ENCODE data around the gene FAM171A2.

The FAM171A2 gene

DNA sequence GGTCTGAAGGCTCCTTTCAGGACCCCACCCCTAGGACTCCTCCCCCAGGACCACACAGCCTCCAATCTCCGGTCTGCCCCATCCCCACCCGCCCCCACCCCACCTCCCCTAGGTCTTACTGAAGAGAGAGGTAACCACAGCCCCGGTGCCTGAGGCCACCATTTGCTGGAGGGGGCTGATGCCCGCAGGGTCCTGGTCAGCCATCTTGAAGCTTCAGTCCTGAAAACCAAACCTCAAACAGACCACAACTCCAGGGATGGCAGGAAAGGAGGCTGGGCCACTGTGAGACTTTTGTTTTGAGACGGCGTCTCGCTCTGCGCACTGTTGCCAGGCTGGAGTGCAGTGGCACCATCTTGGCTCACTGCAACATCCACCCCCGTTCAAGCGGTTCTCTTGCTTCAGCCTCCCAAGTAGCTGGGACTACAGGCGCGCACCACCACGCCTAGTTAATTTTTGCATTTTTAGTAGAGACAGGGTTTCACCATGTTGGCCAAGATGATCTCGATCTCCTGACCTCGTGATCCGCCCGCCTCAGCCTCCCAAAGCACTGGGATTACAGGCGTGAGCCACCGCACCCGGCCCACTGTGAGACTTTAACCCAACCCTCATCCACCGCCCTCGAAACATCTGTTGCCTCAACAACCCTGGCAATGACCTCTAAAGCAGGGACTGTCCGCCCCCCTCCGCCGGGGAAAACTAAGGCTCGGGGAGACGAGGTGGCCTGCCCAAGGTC is 40.1 kb downstream of the FAM171A2 start:
- no peak for DNase-seq (ENCODE audit: low read depth in 2 of 2)

DNA sequence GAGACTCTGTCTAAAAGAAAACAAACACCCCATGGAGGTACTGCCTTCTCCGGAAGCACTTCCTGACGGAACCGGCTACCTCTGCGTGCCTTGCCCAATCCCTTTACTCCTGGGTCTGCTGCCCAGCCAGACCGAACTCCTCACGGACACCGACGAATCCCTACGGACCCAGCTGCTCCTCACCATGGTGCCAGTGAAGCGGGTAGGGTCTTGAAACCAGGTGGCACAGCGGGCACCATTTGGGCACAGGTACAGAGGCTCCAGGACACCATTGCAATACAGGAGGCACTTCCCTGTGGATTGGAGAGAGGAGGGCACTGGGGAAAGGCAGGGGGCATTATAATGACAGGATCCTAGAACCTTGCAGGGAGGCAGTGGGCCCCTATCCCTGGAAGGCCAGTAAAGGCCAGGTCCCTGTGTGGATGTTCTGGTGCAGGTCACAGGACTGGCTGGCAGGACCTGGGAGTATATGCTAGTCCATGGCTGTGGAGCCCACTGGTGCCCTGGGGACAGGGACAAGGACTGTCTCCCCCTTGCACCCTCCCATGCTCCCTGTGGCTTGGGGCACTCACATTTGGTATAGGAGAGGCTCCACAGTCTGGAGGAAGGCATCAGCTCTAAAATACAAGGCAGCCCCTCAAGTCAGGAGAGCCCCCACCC is 41.3 kb downstream of the FAM171A2 start:
- no peak for DNase-seq (ENCODE audit: low read depth in 2 of 2)

DNA sequence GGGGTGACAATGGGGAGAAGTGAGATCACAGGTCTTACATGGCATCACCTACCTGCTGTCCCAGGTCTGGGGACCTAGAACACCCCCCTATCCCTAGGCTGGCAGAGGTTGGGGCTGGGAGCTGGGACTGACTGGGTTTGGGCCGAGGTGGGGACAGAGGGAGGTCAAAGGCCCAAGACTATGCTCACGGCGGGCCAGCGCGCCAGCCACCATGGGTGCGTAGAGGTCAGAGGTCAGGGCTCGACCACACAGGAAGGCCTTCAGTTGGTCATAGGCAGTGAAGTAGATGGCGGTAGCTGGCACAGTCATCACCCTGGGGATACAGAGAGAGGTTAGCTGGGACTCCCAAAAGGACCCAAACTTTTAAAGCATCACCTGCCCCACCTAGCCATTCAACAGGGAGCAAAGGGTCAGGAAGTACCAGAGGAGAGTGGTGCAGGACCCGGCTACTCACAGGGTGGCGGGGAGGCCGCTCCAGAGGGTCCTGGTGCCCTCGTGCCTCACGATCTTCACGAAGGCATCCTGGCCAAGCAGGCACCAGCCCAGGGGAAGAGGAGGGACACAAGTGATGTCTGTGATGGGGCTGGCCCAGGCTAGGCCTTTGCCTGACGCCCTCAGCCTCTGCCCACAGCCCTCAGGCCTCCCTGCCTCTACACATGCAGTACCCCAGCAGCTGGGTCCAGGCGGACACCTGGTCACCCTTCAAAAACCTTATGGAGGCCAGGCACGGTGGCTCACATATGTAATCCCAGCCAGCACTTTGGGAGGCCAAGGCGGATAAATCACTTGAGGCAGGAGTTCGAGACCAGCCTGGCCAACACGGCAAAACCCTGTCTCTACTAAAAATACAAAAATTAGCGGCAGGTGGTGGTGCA is 42.2 kb downstream of the FAM171A2 start:
- DNase-seq (ENCODE audit: low read depth in 2 of 2) = no peak

DNA sequence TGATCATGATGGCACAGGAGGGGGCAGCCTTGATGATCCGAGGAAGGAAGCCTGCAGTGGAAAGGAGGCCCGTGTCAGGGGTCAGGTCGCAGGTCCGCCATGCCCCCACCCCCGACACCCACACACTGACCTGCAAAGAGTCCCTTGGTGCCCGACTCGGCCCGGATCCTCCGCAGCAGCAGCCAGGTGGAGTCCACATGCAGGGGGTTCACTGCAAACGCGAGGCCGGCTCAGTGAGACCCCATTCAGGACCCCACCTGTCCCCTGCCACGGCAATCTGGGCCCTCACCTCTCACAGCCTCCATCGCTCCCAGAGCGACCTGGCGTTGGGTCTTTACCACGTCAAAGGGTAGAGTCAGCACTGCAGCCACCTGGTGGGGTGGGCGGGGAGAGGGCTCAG is 43.6 kb downstream of the FAM171A2 start:
- DNase-seq (ENCODE audit: low read depth in 2 of 2) = no peak

DNA sequence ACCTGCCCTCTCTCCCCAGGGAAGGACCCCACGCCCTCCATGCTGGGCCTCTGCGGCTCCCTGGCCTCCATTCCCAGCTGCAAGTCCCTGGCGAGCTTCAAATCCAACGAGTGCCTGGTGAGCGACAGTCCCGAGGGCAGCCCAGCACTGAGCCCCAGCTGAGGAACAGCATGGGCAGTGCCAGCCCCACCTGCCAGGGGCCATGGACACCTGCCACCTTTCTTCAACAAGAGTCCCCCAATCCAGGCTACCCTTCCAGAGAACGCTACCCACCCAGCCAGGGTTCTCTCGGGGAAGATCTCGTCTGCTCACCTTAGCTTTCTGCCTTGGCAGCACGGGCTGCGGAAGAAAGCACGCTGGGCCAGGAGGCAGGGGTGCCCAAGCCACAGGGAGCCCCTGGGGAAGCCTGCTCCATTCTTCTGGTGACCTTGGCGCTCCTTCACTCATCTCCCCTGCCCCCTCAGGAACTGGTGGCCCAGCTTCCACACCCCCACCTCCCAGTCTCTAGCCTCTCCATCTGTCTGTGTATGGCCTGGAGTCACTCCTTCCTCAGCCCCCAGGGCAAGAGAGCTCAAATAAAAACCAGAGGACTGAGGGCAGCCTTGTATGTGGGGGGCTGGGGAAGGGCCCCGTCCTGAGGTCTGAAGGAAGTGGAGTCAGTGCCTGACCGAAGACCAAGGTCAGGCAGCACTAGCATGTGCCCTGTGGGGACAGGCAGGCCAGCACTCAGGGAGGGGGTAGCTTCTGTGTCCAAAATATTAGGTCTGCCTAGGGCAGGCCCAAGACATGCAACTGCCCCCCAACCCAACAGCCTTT is 45.4 kb downstream of the FAM171A2 start:
- no peak for DNase-seq (ENCODE audit: low read depth in 2 of 2)

DNA sequence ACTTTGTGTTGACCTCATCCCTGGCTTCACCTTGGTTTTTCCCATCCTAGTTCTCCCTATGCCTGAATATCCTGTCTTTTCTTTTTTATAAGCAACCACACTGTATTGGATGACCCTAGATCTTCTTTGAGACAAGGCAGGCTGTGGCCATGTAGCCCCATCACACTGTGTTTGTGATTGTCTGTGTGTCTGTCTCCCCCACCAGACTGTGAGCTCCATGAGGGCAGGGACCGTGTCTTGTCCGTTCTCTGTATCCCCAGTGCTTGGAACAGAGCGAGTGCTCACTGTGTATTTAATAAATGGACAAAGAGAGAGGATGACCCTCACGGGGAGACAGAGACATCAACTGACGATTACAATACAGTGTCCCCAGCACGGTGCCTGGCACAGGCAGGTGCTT is 46.1 kb downstream of the FAM171A2 start:
- DNase-seq (ENCODE audit: low read depth in 2 of 2) = no peak

DNA sequence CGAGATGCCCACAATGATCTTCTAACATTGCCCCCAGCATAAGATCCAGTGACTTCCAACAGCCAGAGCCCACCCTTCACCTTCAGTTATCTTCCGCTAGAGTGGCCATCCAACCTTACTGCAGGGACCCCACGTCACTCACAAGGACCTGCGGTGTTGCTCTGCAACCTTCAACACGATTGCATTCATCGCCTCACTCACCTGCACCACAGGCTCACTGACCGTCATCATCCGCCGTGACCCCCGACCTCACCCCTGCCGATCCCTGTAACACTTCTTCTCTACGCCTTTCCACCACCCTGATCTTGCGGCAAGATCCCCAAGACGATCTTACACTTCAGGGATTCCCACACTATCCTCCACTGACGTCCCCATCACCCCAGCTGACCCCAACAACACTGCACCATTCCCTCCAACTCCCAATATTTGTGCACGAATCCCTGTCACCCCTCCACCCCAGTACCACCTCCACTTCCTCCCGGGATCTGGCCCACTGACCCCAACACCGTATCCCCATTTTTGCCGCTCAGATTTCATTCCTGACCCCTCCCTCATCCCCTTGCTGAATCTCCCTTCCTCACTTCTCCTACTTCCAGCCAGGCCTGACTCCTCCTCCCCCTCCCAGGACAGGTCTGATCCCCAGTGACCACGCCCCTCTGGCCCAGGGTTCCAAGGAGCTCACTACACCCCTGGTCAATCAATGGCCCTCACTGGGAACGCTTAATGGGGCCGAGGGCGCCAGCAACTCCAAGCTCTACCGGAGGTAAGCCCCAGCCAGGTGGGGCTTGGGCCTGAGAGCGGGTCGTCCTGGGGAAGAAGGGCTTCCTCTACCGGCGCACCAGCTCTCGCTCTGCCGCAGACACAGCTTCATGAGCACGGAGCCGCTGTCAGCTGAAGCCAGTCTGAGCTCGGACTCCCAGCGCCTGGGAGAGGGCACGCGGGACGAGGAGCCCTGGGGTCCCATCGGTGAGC is 47.6 kb downstream of the FAM171A2 start:
- DNase-seq (ENCODE audit: low read depth in 2 of 2) = no peak

DNA sequence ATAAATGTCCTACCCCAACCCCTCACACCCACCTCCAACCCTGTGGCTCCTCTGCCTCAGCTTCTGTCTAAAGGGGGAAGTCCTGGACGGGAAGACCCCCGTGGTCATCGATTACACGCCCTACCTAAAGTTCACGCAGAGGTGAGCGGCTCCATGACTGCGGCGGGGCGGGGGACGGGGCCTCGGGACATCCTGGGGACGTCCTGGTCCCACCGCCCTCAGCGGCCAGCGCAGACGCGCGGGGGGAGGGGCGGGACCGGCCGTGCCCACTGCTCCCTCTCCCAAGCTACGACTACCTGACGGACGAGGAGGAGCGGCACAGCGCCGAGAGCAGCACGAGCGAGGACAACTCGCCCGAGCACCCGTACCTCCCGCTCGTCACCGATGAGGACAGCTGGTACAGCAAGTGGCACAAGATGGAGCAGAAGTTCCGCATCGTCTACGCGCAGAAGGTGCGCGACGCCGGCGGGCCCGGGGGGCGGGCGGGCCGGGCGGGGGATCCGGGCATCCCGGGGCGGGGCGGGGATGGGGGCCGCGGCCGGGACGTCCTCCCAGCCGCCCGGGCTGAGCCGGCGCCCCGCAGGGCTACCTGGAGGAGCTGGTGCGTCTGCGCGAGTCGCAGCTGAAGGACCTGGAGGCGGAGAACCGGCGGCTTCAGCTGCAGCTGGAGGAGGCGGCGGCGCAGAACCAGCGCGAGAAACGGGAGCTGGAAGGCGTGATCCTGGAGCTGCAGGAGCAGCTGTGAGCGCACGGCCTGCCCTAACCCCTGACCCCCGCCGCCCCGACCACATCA is 48.6 kb downstream of the FAM171A2 start:
- peak in 1 of 2 donors; percentile 41 for DNase-seq (ENCODE audit: low read depth in 2 of 2)

DNA sequence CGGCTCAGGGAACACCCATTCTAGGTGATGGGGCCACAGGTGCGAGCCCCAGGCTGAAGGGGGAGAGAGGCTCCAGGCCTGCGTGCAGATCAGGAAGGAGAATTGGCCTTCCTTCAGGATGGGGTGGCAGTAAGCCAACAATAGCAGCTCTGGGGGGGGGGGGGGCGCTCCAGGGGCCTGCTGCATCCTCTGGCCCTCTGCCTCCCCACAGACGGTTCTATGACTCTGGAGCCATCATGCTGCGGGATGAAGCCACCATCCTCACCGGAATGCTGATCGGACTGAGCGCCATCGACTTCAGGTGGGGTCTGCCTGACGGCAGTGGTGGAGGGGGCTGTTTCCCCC is 49.2 kb downstream of the FAM171A2 start:
- DNase-seq (ENCODE audit: low read depth in 2 of 2) = no peak

DNA sequence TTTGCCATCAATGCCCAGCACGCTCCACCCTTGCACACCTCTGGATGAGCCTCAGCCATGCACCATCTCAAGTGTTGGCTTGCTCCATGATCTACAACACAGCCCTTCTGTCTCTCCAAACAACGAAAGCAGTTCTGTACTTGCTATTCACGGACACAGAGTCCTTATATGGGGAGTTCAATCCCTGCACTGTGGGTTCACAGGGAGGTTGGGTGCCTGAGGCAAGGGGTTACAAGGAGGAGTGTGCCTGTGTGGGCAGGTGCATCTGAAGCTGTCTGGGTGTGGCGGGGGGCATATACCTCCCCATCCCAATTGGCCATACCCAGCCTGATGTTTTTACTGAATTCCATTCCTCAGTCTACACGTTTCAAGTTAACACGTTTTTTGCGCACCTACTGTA is 49.6 kb downstream of the FAM171A2 start:
- DNase-seq (ENCODE audit: low read depth in 2 of 2) = no peak

DNA sequence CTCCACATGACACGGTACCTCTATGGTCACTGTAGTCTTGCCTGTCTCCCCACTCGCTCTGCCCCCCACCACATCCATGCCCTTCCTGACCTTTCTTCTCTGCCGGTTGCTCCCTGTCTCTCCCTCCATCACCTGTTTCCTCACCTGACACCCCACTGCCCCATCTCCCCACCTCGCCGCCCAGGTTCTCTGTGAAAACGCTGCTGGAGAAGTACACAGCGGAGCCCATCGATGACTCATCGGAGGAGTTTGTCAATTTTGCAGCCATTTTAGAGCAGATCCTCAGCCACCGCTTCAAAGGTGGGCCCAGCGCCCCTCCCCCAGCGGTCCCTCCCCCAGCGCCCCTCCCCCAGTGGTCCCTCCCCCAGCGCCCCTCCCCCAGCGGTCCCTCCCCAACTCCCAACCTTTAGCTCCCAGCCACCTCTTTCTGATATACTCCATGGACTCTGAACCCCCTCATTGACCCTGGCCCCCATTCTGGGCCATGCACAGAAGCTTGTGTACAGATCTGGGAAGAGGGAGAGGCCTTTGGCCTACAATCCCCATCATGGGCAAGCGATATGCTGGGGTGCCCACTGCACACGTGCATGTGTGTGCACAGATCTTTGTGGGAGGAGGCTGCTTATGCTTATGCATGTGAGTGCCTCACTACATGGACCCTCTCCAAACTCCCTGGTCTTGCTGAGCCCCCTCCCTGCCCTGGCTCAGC is 51.1 kb downstream of the FAM171A2 start:
- DNase-seq (ENCODE audit: low read depth in 2 of 2) = no peak

DNA sequence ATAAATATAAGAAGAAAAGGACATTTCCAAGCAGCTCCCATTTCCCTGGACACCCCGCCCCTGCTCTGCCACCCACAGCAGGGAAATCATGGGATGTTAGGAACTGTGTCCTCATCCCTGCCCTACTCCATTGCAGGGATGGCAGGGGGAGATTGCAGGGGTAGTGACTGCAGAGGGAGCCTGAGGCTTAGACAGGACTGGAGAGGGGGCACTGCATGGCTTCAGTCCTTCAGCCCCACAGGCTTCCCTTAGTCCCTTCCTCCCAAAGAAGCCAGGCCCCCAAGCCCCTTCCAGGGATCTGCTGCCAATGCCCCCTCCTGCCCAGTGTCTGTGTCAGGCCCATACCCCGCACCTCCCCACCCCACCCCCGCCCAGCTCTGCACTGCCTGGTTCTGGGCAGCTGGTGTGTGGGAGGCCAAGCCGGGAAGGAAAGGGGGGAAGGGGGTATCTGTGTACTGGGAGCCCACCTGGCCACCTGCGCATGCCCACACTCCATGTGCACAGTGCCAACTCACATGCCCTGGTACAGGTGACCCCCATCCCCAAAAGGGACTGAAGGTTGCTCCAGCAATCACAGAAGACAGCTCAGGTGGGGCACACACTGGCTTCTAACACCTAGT is 52.0 kb downstream of the FAM171A2 start:
- DNase-seq (ENCODE audit: low read depth in 2 of 2) = no peak

DNA sequence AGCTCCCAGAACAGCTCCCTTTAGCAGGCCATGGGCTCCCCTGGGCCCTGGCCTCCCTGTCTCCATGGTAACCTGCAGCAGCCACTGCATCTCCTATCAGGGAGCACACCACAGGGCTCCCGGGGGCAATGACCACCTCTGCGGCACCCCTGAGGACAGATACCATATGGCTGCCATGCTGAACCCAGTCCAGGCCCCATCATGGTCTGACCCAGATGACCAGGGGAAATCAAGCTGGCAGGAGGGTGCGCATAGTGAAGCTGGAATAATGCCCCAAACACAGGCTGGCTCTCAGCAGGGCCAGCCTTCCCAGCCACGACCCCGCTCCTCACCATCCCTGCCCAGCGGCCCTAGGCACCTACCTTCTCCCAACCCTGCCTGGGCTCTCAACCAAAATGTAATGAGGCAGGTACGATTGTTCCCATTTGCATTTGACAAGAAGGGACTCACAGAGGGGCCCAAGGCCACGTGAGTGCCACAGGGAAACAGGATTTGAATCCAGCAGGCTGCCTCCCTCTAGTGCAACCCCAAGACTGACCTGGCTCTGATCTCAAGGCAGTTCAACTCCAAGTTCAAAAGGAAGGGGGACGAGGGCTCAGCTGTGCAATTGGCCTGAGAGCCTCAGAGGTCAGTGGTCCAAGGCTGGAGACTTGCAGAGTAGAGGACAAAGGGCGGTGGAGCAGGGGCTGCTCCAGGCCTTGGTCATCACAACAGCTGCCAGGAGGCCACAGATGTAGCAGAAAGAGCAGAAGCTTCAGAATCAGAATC is 52.9 kb downstream of the FAM171A2 start:
- no peak for DNase-seq (ENCODE audit: low read depth in 2 of 2)

DNA sequence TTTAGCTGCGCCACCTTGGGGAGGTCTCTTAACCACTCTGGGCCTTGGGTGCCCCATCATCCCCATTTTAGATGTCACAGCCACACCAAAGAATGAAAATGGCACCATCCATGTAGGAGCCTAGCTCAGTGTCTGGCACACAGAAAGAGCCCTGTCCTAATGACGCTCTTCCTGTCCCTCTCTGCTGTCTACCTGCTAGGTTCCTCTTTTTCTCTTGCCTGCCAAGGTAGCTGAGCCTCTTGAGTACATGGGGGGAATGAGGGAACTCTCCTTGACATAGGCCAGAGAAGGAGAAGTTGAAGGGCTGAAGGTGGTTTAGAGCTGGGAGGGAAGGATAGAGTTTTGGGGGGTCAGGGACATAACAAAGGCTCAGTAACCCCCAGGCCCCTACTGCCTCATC is 53.5 kb downstream of the FAM171A2 start:
- DNase-seq (ENCODE audit: low read depth in 2 of 2) = no peak

DNA sequence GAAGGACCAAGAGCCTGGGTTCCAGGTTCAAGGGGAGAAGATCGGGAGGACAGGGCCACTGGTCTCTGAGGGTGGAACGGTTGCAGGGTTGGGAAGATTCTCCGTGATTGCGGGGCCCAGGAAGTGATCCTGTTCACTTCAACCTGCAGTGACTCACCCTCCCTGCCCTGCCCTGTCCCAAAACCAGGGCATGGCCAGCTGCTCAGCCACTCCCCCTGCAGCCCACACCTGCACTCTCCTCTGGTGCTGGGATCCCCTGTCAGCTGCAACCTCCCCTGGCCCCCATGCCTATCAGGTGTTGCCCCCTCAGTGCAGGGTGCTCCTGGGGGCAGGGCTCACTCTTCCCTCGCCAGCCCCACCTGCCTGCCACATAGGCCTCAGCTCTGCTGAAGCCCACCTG is 54.2 kb downstream of the FAM171A2 start:
- DNase-seq (ENCODE audit: low read depth in 2 of 2) = no peak

DNA sequence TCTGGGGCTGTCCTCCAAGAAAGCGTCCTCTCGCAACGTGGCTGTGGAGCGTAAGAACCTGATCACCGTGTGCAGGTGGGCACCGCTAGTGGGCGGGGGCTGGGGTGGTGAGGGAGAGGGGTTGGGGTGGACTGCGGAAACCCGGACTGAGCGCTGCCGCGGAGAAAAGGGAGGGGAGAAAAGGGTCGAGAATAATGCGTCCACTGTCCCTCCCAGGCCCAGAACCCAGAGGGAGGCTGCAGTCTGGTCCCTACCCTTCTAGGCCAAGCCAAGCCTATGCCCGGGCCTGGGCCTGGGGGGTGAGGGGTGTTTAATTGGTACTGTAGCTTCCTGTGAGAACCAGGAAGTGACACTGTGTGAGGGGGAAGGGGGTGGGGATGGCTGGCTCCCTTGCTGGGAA is 54.8 kb downstream of the FAM171A2 start:
- DNase-seq (ENCODE audit: low read depth in 2 of 2) = no peak

DNA sequence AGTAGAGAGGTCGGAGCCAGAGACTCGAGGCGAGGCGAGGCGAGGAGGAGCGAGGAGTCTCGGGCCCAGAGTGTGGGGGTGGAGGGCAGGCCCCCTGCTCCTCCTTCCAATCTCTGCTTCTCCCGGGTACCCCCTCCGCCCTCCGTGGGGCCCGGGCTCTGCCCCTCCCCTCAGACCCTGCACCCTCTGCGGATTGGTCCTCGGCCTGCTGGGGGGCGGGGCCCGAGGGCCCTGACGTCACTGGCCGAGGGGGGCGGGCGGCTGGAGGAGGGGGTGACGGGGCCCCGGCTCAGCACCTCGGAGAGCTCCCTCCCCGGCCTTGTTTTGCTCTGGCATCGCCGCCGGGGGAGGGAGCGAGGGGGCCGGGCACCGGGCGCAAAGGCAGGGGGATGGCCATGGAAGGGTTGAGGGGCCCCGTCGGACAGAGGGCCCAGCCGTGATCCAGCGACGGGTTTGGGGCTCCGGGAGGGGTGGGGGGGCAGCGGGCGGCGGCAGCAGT is 55.3 kb downstream of the FAM171A2 start, which contains the start of gene RUNDC3A:
TSS of gene RUNDC3A (plus strand) at position 282 of the 499 bp plus-strand sequence. CDS start 232 bp downstream, outside the sequence.
- peak; percentile 74 to 84 for DNase-seq (ENCODE audit: low read depth in 2 of 2)
